DMS79 (cell line): Measurements from ENCODE around the gene CYSLTR2.
"Not testable (repeated sequence)": the region's sequence is repeated elsewhere in the genome, so short reads cannot be mapped to it uniquely, and the experiment has no call there.

ENCODE experiments used
- DNase-seq: peaks from one replicate; lab custom pipeline; 2025; lab: John Stamatoyannopoulos, UW

The CYSLTR2 gene

DNA sequence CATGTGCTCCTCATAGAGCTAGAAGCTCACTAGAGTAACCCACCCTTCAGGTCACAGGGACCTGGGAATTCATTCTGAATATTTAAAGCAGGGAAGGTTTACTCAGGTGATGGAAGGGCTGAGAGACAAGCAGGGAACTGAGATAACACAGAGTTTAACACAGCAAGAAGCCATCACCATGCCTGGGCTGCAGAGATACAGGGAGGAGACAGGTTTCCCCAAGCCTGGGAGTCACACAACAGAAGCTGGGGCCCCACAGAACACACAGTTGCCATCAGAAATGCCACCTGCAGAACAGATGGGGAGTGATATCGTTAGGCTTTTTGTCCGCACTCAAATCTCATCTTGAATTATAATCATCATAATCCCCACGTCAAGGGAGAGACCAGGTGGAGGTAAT is 7.9 kb upstream of the CYSLTR2 start:
- no peak for DNase-seq

DNA sequence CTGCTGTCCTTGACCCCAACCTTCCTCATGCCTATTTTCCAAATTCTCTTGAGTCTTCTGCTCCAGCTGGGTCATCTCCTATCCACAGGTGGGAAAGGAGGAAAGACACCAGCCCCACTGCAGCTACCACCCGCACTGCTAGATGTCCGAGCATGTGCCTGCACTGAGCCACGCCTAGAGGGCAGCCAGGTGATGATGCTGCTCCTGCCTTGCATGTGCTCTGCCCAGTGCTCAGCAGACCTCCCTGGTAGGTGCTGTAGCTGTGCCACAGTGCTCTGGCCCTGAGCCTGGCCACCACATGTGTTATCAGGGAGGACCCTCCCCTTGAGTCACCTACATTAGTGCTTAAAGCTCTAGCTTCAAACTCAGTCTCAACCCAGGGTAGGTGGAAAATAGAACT is 6.9 kb upstream of the CYSLTR2 start:
- no peak for DNase-seq

GRCh38 chr13:48647625-48648024 is 6.1 kb upstream of the CYSLTR2 start:
- DNase-seq = no peak

GRCh38 chr13:48648446-48648845 is 5.3 kb upstream of the CYSLTR2 start:
- DNase-seq = no peak

GRCh38 chr13:48652851-48653471 is 768 bp upstream of the CYSLTR2 start:
- no peak for DNase-seq

- no peak for DNase-seq
Measured at GRCh38 chr13:48654511-48654910, 782 bp downstream of the CYSLTR2 start.

- no peak for DNase-seq
Measured at GRCh38 chr13:48655291-48655690, 1.6 kb downstream of the CYSLTR2 start.

DNA sequence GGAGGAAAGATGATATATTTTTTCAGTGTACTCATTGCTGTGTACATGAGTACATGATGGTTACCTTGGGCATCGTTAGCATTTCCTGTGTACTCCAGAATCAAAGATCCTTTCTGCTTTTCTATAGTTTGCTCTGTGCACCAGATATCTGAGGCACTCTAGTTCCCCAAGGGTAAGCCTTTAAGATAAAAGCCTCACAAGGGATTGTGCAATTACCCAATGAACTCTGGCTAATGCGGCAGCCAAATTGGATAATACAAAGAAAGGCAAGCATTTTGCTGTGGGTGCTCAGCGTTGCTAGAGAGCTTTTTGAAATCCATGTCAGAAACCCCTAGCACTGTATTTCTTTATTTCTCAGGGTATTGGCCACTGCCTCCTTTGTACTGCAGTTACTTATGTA is 2.9 kb downstream of the CYSLTR2 start:
- no peak for DNase-seq

GRCh38 chr13:48660361-48661076 is 6.8 kb downstream of the CYSLTR2 start:
- DNase-seq = no peak

DNA sequence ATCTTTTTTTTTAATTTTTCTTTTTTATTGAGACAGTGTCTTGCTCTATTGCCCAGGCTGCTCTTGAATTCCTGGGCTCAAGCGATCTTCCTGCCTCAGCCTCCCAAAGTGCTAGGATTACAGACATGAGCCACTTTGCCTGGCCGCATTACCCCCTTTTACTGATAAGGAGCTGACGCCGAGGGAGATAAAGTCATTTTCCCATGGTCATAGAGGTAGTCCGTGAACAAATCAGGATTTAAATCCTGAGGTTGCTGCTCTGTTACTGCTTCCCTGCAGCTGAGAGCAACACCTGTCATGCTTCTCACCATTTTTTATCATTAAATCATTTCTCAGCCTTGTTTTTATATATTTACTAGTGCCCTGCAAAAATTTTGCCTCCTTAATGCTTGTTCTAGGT is 7.4 kb downstream of the CYSLTR2 start:
- no peak for DNase-seq

GRCh38 chr13:48662226-48662625 is 8.5 kb downstream of the CYSLTR2 start:
- DNase-seq = no peak

- no peak for DNase-seq
Measured at GRCh38 chr13:48667136-48667535, 13.4 kb downstream of the CYSLTR2 start.

DNA sequence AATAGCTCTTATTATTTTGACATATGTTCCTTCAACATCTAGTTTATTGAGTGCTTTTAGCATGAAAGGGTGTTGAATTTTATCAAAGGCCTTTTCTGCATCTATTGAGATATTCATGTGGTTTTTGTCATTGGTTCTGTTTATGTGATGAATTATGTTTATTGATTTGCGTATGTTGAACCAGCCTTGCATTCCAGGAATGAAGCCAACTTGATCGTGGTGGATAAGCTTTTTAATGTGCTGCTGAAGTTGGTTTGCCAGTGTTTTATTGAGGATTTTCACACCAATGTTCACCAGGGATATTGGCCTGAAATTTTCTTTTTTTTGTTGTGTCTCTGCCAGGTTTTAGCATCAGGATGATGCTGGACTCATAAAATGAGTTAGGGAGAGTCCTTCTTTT is 17.7 kb downstream of the CYSLTR2 start:
- DNase-seq = not testable (repeated sequence)

DNA sequence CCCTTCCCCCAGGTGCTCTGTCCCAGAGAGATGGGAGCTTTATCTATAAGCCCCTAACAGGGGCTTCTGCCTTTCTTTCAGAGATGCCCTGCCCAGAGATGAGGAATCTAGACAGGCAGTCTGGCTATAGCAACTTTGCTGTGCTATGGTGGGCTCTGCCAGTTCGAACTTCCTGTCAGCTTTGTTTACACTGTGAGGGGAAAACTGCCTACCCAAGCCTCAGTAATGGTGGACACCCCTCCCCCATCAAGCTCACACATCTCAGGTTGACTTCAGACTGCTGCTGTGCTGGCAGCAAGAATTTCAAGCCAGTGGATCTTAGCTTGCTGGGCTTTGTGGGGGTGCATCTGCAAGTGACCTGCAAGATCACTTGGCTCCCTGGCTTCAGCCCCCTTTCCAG is 21.5 kb downstream of the CYSLTR2 start:
- no peak for DNase-seq

DNA sequence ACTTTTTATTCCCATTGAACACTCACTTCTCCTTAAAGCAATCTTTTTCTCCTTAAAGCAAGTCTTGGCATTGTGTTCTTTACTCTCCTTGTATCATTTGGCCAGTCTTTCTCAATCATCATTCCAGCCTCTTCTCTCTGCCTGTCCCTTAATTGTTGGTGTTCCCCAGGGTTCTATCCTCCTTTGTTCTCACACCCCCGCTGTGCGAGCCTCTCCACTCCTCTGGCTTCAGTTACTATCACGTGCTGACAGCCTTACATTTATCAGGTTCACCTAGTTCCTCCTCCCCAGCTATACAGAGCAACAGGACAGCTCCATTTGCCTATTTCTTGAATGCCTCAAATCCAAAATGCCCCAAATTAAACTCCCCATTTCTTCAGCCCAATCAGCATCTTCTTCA is 24.6 kb downstream of the CYSLTR2 start:
- no peak for DNase-seq

DNA sequence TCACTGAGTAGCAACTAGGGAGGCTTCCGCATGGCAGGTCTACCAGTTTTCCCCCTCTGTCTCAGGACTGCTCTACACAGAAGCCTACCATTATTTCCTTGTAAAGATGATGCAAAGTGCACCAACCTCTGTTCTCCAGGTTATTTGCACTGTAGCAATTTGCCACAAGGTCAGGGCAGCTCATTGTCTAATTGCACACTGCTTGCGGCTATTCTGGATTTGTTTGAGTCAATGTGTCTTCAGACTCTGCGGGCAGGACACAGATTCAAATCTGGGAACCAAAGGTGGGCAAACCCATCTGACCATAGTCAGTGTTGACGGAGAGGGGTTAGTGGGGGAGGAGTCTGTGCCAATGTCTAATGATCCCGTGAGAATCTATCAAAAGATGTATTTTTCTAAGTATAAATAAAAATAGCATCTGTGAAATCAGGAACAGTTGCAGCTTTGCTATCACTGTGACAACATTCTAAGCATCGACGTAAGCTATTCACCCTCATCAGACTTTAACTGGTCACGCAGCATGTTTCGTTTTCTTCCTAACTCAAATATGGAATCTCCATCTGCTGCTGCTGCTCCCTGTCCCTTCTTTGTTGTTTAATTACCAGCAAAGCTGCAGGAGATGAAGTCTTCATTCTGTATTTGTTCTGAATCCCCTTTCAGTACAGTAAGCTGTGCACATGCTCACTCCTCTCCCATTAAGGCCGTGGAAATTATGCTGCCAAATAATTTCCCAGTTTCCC is 26.4 kb downstream of the CYSLTR2 start:
- no peak for DNase-seq

DNA sequence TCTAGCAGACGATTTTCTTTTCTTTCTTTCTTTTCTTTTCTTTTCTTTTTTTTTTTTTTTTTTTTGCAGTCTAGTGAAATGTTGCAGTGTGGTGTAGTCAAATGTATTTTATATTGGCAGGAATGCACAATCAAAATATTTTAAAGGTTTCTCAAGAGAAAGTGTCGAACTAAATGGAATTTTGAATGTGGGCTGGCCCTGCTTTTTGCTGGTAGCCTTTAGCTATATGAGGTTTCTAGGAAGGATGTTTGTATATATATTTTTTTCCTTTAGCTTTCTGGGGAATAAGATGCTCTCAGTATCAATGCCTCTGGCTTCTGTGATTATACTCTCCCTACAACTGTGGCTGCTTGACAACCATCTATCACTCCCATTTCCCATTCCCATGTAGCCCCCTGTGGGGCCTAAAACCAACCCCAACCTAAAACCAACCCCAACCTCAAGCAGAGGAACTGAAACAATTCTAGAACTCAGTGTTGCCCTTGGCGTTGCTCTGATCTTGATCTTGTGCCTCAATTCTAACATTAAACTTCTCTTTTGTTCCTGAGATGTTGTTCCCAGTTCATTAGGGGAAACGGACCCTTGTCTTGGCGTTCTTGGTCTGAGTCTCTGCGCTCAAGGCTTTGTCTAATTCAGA is 27.1 kb downstream of the CYSLTR2 start:
- DNase-seq = no peak

GRCh38 chr13:48681905-48682304 is 28.2 kb downstream of the CYSLTR2 start:
- no peak for DNase-seq

DNA sequence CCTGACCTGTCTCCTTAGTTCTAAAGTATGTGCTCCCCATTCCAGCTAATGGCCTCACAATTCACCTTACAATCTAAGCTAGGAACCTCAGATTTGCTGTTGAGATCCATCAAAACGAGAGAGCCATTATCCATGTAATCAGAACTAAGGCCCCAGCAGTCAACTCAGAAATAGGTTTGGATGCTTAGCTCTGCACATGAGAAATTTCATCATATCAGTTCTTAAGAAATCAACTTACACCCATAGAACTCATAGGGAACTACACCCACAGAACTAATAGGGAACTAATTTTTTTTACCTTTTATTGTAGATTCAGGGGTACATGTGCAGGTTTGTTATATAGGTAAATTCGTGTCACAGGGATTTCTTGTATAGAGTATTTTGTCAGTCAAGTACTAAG is 28.7 kb downstream of the CYSLTR2 start:
- DNase-seq = no peak

- no peak for DNase-seq
Measured at GRCh38 chr13:48686636-48687210, 33.0 kb downstream of the CYSLTR2 start.

- DNase-seq = no peak
Measured at GRCh38 chr13:48687249-48687648, 33.5 kb downstream of the CYSLTR2 start.

DNA sequence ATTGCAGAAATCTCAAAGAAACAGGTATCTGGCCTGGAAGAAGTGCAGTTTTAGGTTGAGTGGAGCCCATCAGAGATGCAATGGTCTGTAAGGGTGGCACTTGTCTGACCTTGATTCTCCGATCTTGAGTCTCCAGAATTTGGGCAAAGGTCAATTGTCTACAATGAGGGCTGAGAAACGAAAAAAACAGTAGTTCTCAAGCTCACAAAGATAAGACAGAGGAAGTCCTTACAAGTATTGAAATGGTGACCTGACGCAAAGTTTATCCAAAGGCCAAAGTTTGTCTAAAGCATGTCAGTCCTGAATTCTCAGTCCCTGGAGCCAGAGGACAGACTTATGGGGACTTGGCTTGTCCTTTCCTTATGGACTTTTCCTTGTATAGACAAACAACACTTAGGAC is 40.3 kb downstream of the CYSLTR2 start:
- DNase-seq = no peak
